Left ventricle myocardium inferior (tissue), 1 donor: Measurements from ENCODE around the gene NR1D2. TPM values are rescaled to one million over a fixed set of nuclear protein-coding genes. Genes with fewer than 3 reads are reported as not detected.

ENCODE experiments used
- DNase-seq: peaks from one replicate; pipeline ENCODE4 v3.0.0-alpha.2; 2020
- H3K27ac ChIP-seq: fragments of 200-600 bp; replicated peaks from 2 replicates; pipeline ENCODE4 v1.8.0; 2021
- H3K27me3 ChIP-seq: fragments of 200-600 bp; 2 replicates; pipeline ENCODE4 v1.8.0; 2021; ENCODE audit warnings: low read depth
- H3K36me3 ChIP-seq: fragments of 200-600 bp; 2 replicates; pipeline ENCODE4 v1.8.0; 2021
- H3K4me1 ChIP-seq: fragments of 200-600 bp; 2 replicates; pipeline ENCODE4 v1.8.0; 2021
- H3K4me3 ChIP-seq: fragments of 200-600 bp; 2 replicates; pipeline ENCODE4 v1.8.0; 2021; ENCODE audit warnings: mild to moderate bottlenecking, moderate library complexity
- H3K9me3 ChIP-seq: fragments of 200-600 bp; replicated peaks from 2 replicates; pipeline ENCODE4 v1.8.0; 2021
- CTCF ChIP-seq: fragments of 200-600 bp; IDR thresholded peaks from 2 replicates; pipeline ENCODE4 v1.8.0; 2021; ENCODE audit warnings: antibody characterized with exemption, mild to moderate bottlenecking, borderline replicate concordance
- intact Hi-C: fragments of 100-400 bp; cut with micrococcal nuclease; formaldehyde crosslinking; loops from one replicate; pipeline ENCODE4 v1.11.0; 2022
- total RNA-seq: library from RNA; stranded (reverse); fragmentation: NEBNext Ultra II Directional; extraction: Animal tissue kit (Norgen Biotek cat#: 25700); gene quantifications from one replicate; pipeline ENCODE4 v1.2.1, GENCODE V29; 2021
- donor health status: DM: no; HTN: yes; CAD: no; lungs with severe emphysema.

Gene NR1D2
- total RNA-seq, 1 donor from 2014 or later: 43.5 TPM

GRCh38 chr3:23919628-23920027 is 25.5 kb upstream of the NR1D2 start:
- intact Hi-C loops: no loop called here

GRCh38 chr3:23920151-23920655 is 24.9 kb upstream of the NR1D2 start:
- no peak overlapping the region for H3K27ac ChIP-seq
- H3K27me3 ChIP-seq: no peaks in the 10 kb centered on the region
- no peak for DNase-seq
- intact Hi-C loops: no loop called here
- no peaks in the 10 kb centered on the region for H3K9me3 ChIP-seq
- H3K4me3 ChIP-seq: no peak overlapping the region
- peaks cover 53% of the 10 kb centered on the region for H3K4me1 ChIP-seq
- no peak for TF ChIP-seq CTCF
- peaks cover 46% of the 10 kb centered on the region for H3K36me3 ChIP-seq

More at GRCh38 chr3:23919628-23920027, 25.5 kb upstream of the NR1D2 start:
- no peak for TF ChIP-seq CTCF
- peaks cover 46% of the 10 kb centered on the region for H3K36me3 ChIP-seq
- H3K27ac ChIP-seq: no peak overlapping the region
- no peaks in the 10 kb centered on the region for H3K27me3 ChIP-seq
- H3K4me3 ChIP-seq: no peak overlapping the region
- H3K9me3 ChIP-seq: no peaks in the 10 kb centered on the region
- DNase-seq: no peak
- H3K4me1 ChIP-seq: peaks cover 58% of the 10 kb centered on the region

GRCh38 chr3:23921052-23921511 is 24.0 kb upstream of the NR1D2 start:
- H3K9me3 ChIP-seq: no peaks in the 10 kb centered on the region
- no peak for DNase-seq
- no peak for TF ChIP-seq CTCF
- no peak overlapping the region for H3K4me3 ChIP-seq
- intact Hi-C loops: no loop called here
- H3K27me3 ChIP-seq: no peaks in the 10 kb centered on the region
- no peak overlapping the region for H3K27ac ChIP-seq
- peaks cover 44% of the 10 kb centered on the region for H3K4me1 ChIP-seq
- peaks cover 46% of the 10 kb centered on the region for H3K36me3 ChIP-seq

GRCh38 chr3:23923786-23924185 is 21.3 kb upstream of the NR1D2 start:
- Histone ChIP-seq H3K27ac (no peak overlapping the region), H3K4me1 (peaks cover 18% of the 10 kb centered on the region)
- TF ChIP-seq CTCF: no peak

GRCh38 chr3:23926246-23926645 is 18.8 kb upstream of the NR1D2 start:
- H3K27ac ChIP-seq: no peak overlapping the region
- no peaks in the 10 kb centered on the region for H3K27me3 ChIP-seq
- H3K4me3 ChIP-seq: no peak overlapping the region
- no peak for DNase-seq
- H3K36me3 ChIP-seq: peaks cover 15% of the 10 kb centered on the region
- intact Hi-C loops: no loop called here
- no peaks in the 10 kb centered on the region for H3K4me1 ChIP-seq
- TF ChIP-seq CTCF: no peak
- H3K9me3 ChIP-seq: no peaks in the 10 kb centered on the region

More at GRCh38 chr3:23923786-23924185, 21.3 kb upstream of the NR1D2 start:
- no peak for DNase-seq
- intact Hi-C loops: no loop called here
- H3K9me3 ChIP-seq: no peaks in the 10 kb centered on the region
- H3K36me3 ChIP-seq: peaks cover 37% of the 10 kb centered on the region
- H3K4me3 ChIP-seq: no peak overlapping the region
- H3K27me3 ChIP-seq: no peaks in the 10 kb centered on the region

GRCh38 chr3:23926736-23927135 is 18.4 kb upstream of the NR1D2 start:
- no peak overlapping the region for H3K27ac ChIP-seq
- no peaks in the 10 kb centered on the region for H3K9me3 ChIP-seq
- peak; percentile 22 for TF ChIP-seq CTCF
- H3K36me3 ChIP-seq: peaks cover 12% of the 10 kb centered on the region
- DNase-seq: no peak
- intact Hi-C loops: no loop called here
- no peak overlapping the region for H3K4me3 ChIP-seq
- no peaks in the 10 kb centered on the region for H3K4me1 ChIP-seq
- H3K27me3 ChIP-seq: no peaks in the 10 kb centered on the region
